DMS53 (cell line): ENCODE data around the gene NUTM2A.
"Not testable (repeated sequence)": the region's sequence is repeated elsewhere in the genome, so short reads cannot be mapped to it uniquely, and the experiment has no call there.

Source experiments
- DNase-seq: peaks from one replicate; lab custom pipeline; 2025; lab: John Stamatoyannopoulos, UW

Gene NUTM2A

GRCh38 chr10:87225148-87225547 lies at the start of gene NUTM2A:
NUTM2A (plus strand) TSS chr10:87225448; CDS start chr10:87225831, 383 bp downstream.
- DNase-seq = not testable (repeated sequence)

GRCh38 chr10:87177587-87177986 lies 47.7 kb upstream of the NUTM2A start:
- DNase-seq = not testable (repeated sequence)

DNA sequence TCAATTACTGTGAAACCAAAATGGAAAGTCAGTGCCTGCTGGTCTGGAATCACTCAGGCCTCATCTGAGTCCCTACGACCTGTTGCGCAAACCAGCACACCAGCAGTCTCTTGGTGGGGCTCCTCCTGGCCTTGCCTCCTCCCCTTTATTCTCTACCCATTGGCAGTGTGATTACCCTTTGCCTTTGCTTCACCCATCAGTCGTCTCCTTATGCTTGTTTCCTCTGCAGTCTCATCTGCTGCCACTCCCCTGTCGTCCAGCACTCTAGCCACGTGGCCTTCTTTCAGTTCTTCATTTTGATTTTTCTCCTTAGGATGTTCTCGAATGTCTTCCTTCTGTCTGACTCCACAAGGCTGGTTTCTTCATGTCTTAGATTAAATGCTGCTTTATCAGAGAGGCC lies 40.8 kb upstream of the NUTM2A start:
- not testable (repeated sequence) for DNase-seq

- DNase-seq = not testable (repeated sequence)
Measured at GRCh38 chr10:87186016-87186415, 39.2 kb upstream of the NUTM2A start.

GRCh38 chr10:87187573-87187972 lies 37.7 kb upstream of the NUTM2A start:
- not testable (repeated sequence) for DNase-seq

DNA sequence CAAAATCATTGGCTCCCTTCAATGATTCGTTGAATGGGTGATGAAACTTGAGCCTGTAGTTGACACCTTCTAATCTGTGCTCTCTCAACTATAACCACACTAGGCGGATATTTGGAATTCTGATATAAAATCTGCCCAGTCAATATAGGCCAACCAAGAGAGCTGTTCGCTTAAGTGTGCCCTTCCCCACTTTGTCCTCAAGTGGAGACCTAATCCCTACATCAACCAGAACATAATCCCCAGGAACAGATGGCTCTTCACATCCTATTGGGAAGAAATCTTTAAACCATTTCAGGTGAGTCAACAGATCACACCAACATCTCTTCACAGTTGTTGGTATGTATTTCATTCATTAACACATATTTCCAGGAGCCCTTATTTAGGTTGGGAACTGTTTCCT lies 33.4 kb upstream of the NUTM2A start:
- DNase-seq = peak; percentile 56

GRCh38 chr10:87200924-87201323 lies 24.3 kb upstream of the NUTM2A start:
- peak; percentile 90 for DNase-seq

GRCh38 chr10:87204801-87205200 lies 20.4 kb upstream of the NUTM2A start:
- DNase-seq = not testable (repeated sequence)

DNA sequence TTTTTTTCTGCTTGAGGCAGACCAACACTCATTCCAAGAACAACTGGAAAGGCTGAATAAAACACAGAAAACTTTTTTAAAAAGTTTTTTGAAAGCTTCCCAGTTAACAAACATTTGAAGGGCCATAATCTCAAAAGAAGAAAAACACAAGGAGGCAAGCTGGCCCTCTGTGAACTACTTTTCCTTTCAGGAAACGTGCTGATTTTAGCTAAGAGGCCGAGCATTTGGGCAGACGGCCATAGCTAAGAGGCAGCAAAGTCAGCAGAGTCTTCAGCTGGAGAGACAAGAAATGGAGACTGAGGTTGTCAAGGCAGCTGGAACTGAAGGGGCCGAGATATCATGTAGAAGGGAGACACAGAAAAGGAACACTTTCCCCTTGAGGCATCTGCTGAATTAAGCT lies 18.3 kb upstream of the NUTM2A start:
- DNase-seq = not testable (repeated sequence)

DNA sequence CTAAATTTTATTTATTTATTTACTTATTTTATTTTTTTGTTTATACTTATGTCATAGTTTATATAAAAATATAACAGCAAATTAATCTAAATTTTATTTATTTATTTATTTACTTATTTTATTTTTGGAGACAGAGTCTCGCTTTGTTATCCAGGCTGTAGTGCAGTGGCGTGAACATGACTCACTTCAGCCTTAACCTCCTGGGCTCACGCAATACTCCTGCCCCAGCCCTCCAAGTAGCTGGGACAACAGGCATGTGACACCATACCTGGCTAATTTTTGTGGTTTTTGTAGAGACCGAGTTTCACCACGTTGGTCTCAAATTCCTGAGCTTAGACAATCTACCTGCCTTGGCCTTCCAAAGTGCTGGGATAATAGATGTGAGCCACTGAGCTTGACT lies 14.9 kb upstream of the NUTM2A start:
- not testable (repeated sequence) for DNase-seq

- not testable (repeated sequence) for DNase-seq
Measured at GRCh38 chr10:87211848-87212247, 13.4 kb upstream of the NUTM2A start.

- DNase-seq = not testable (repeated sequence)
Measured at GRCh38 chr10:87213150-87213765, 12.0 kb upstream of the NUTM2A start.

DNA sequence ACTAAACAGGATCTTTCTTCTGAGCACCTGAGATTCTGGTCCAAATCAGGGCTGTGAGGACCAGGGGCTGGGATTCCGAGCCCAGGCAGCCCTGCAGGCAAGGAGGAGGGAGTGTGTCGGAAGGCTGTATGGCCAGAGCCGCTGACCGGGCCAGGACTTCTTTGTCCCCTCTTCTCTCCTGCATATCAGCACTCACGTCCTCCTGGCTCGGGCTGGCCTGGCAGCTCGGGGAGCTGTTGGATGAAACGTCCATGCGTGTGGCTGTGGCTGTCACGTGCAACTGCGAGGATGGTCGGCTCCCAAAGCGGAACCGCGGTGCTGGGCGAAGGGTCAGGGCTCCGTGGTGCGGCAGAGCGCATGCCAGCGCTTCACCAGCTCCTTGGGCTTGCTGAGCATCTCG lies 11.4 kb upstream of the NUTM2A start:
- DNase-seq = not testable (repeated sequence)

- DNase-seq = not testable (repeated sequence)
Measured at GRCh38 chr10:87216120-87216519, 9.1 kb upstream of the NUTM2A start.

GRCh38 chr10:87219370-87219769 lies 5.9 kb upstream of the NUTM2A start:
- not testable (repeated sequence) for DNase-seq

DNA sequence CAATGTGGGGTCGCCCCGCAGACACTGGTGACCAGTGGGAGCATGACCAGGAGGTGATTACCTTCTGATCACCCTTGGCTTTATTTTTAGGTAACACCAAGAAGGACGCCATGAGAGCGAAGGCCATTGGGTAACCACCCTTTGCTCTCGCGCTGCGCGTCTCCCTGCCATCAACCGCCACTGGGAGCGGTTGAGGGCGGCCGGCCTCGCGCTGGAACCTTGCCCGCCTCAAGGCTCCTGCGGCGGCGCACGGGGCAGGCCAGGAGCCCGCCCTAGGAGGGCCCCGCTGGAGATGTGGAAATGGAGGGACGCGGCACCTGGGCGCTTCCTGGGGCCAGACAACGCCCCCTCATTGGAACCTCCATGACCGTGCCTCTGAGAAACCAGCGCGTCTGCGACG lies 2.5 kb upstream of the NUTM2A start:
- not testable (repeated sequence) for DNase-seq

- DNase-seq = not testable (repeated sequence)
Measured at GRCh38 chr10:87228247-87228646, 3.0 kb downstream of the NUTM2A start.

DNA sequence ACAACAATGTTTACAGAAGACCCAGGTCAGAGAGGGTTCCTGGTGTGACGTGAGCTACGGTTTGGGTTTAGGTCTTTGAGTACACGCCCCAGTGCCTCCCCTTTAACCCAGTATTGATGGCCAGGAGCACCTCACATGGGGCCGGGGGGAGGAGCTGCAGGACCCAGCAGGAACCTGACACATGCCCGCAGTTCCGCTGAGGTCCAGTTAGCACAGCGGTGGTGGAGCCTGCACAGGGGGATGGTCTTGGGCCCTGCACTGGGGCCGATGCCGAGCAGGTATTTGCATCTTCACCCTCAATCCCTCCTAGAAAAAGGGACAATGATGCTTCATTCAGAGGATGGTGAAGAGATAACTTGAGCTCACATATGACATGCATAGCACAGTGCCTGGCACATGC lies 4.0 kb downstream of the NUTM2A start:
- DNase-seq = not testable (repeated sequence)

GRCh38 chr10:87234854-87235253 lies 9.6 kb downstream of the NUTM2A start:
- not testable (repeated sequence) for DNase-seq

GRCh38 chr10:87237244-87237643 lies 12.0 kb downstream of the NUTM2A start:
- not testable (repeated sequence) for DNase-seq

DNA sequence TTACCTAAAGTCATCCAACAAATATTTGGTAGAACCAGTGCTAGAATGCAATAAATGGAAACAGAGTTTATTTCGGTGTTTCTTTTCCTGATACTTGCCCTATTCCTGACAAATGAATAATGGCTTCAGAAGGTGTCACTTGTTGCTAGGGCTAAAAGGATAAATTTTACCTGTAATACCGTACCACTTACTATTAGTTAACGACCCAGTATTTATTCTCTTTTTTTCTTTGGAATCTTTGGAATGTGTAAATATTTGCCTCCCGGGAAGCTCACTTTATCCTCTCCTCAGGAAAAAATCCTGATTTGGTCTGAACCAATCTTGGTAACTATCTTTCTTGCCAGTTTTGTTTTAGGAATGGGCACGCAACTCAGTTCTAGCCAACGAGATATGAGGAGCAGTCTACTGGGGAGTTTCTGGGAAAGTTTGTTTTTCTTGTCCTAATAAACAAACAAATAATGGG lies 14.1 kb downstream of the NUTM2A start:
- DNase-seq = not testable (repeated sequence)

DNA sequence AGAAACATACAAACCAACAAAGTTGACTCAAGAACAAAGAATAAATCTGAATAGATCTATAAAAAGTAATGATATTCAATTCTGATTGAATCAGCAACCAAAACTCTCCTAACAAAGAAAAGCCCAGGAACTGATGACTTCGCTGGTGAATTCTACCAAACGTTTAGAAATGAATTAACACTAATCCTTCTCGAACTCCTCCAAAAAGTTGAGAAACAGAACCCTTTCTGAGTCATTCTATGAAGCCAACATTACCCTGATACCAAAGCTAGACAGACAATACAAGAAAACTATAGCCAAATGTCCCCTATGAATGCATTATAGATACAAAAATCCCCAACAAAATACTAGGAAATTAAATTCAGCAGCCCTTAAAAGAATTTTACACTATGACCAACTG lies 16.9 kb downstream of the NUTM2A start:
- DNase-seq = not testable (repeated sequence)

DNA sequence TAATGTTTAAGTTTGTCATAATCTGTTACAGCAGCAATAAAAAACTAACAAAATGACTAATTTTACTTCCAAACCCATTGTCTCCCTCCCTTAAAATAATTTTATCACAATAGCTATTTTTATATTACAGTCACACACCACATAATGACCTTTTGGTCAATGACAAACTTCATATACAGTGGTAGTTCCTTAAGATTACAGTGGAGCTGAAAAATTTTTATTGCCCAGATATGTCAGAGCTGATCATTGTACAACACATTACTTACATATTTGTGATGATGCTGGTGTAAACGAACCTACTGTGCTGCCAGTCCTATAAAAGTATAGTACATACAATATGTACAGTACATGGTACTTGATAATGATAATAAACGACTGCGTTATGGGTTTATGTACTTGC lies 22.1 kb downstream of the NUTM2A start:
- not testable (repeated sequence) for DNase-seq

- peak; percentile 76 for DNase-seq
Measured at GRCh38 chr10:87248818-87249353, 23.6 kb downstream of the NUTM2A start.
